Measurements from ENCODE around the gene GGA1.

- TF ChIP-seq POLR2A (IDR thresholded peaks at IDR 0.05; ENCODE audit: low read depth, low read length) = no peak
- TF ChIP-seq POLR2AphosphoS5 (IDR thresholded peaks at IDR 0.05; ENCODE audit: low read depth, low read length) = no peak
- TF ChIP-seq TAF1 (IDR thresholded peaks at IDR 0.05; ENCODE audit: borderline replicate concordance, low read depth, low read length) = no peak
Observed at GRCh38 chr22:37635157-37635556, 26.5 kb downstream of the GGA1 start.
